Measurements from ENCODE around the gene NCAM1.

The NCAM1 gene

GRCh38 chr11:113277907-113278306 is 316.7 kb downstream of the NCAM1 start:
- no peaks in the 10 kb centered on the region for H3K9me3 Mint-ChIP-seq
- H3K4me3 Mint-ChIP-seq = no peak overlapping the region
- H3K27ac Mint-ChIP-seq = no peak overlapping the region
- H3K4me1 Mint-ChIP-seq = no peaks in the 10 kb centered on the region
- H3K36me3 Mint-ChIP-seq = no peaks in the 10 kb centered on the region
- H3K27me3 Mint-ChIP-seq = no peaks in the 10 kb centered on the region

GRCh38 chr11:113278481-113278880 is 317.3 kb downstream of the NCAM1 start:
- no peaks in the 10 kb centered on the region for H3K36me3 Mint-ChIP-seq
- no peaks in the 10 kb centered on the region for H3K9me3 Mint-ChIP-seq
- H3K4me3 Mint-ChIP-seq = no peak overlapping the region
- no peaks in the 10 kb centered on the region for H3K27me3 Mint-ChIP-seq
- H3K27ac Mint-ChIP-seq = no peak overlapping the region
- no peaks in the 10 kb centered on the region for H3K4me1 Mint-ChIP-seq

- H3K27ac Mint-ChIP-seq = no peak overlapping the region
- H3K4me1 Mint-ChIP-seq = no peaks in the 10 kb centered on the region
- H3K36me3 Mint-ChIP-seq = no peaks in the 10 kb centered on the region
- no peaks in the 10 kb centered on the region for H3K27me3 Mint-ChIP-seq
- no peak overlapping the region for H3K4me3 Mint-ChIP-seq
- no peaks in the 10 kb centered on the region for H3K9me3 Mint-ChIP-seq
These were observed 317.7 kb downstream of the NCAM1 start for GRCh38 chr11:113278925-113279324.

GRCh38 chr11:113279591-113279990 is 318.4 kb downstream of the NCAM1 start:
- H3K27me3 Mint-ChIP-seq = no peaks in the 10 kb centered on the region
- H3K36me3 Mint-ChIP-seq = no peaks in the 10 kb centered on the region
- no peaks in the 10 kb centered on the region for H3K9me3 Mint-ChIP-seq
- no peaks in the 10 kb centered on the region for H3K4me1 Mint-ChIP-seq
- H3K27ac Mint-ChIP-seq = no peak overlapping the region
- H3K4me3 Mint-ChIP-seq = no peak overlapping the region

GRCh38 chr11:113281052-113281725 is 320.0 kb downstream of the NCAM1 start:
- H3K27me3 Mint-ChIP-seq = no peaks in the 10 kb centered on the region
- no peak overlapping the region for H3K4me3 Mint-ChIP-seq
- H3K36me3 Mint-ChIP-seq = no peaks in the 10 kb centered on the region
- H3K27ac Mint-ChIP-seq = no peak overlapping the region
- no peaks in the 10 kb centered on the region for H3K9me3 Mint-ChIP-seq
- H3K4me1 Mint-ChIP-seq = no peaks in the 10 kb centered on the region

GRCh38 chr11:113282898-113283437 is 321.7 kb downstream of the NCAM1 start:
- no peak overlapping the region for H3K27ac Mint-ChIP-seq
- H3K9me3 Mint-ChIP-seq = no peaks in the 10 kb centered on the region
- no peaks in the 10 kb centered on the region for H3K4me1 Mint-ChIP-seq
- H3K4me3 Mint-ChIP-seq = no peak overlapping the region
- H3K36me3 Mint-ChIP-seq = no peaks in the 10 kb centered on the region
- no peaks in the 10 kb centered on the region for H3K27me3 Mint-ChIP-seq

GRCh38 chr11:113283881-113284280 is 322.7 kb downstream of the NCAM1 start:
- Mint-ChIP-seq H3K9me3 (no peaks in the 10 kb centered on the region), H3K36me3 (no peaks in the 10 kb centered on the region), H3K4me1 (no peaks in the 10 kb centered on the region), H3K27ac (no peak overlapping the region), H3K27me3 (no peaks in the 10 kb centered on the region), H3K4me3 (no peak overlapping the region)

GRCh38 chr11:113286009-113286408 is 324.8 kb downstream of the NCAM1 start:
- Mint-ChIP-seq H3K36me3 (no peaks in the 10 kb centered on the region), H3K9me3 (no peaks in the 10 kb centered on the region), H3K27me3 (no peaks in the 10 kb centered on the region), H3K27ac (no peak overlapping the region), H3K4me1 (no peaks in the 10 kb centered on the region), H3K4me3 (no peak overlapping the region)

GRCh38 chr11:113286509-113287497 is 325.6 kb downstream of the NCAM1 start:
- Mint-ChIP-seq H3K27ac (no peak overlapping the region), H3K4me1 (no peaks in the 10 kb centered on the region), H3K4me3 (no peak overlapping the region), H3K27me3 (no peaks in the 10 kb centered on the region), H3K9me3 (no peaks in the 10 kb centered on the region), H3K36me3 (no peaks in the 10 kb centered on the region)

- Mint-ChIP-seq H3K4me1 (no peaks in the 10 kb centered on the region), H3K27ac (no peak overlapping the region), H3K27me3 (no peaks in the 10 kb centered on the region), H3K36me3 (no peaks in the 10 kb centered on the region), H3K4me3 (no peak overlapping the region), H3K9me3 (no peaks in the 10 kb centered on the region)
These were observed 326.6 kb downstream of the NCAM1 start for GRCh38 chr11:113287801-113288200.

- Mint-ChIP-seq H3K27ac (no peak overlapping the region), H3K9me3 (no peaks in the 10 kb centered on the region), H3K36me3 (no peaks in the 10 kb centered on the region), H3K4me1 (no peaks in the 10 kb centered on the region), H3K27me3 (no peaks in the 10 kb centered on the region), H3K4me3 (no peak overlapping the region)
These were observed 327.2 kb downstream of the NCAM1 start for GRCh38 chr11:113288286-113288863.

- H3K27me3 Mint-ChIP-seq = no peaks in the 10 kb centered on the region
These were observed 328.4 kb downstream of the NCAM1 start for GRCh38 chr11:113289431-113290187.

GRCh38 chr11:113293936-113294335 is 332.7 kb downstream of the NCAM1 start:
- H3K9me3 Mint-ChIP-seq = no peaks in the 10 kb centered on the region

More at GRCh38 chr11:113289431-113290187, 328.4 kb downstream of the NCAM1 start:
- Mint-ChIP-seq H3K36me3 (no peaks in the 10 kb centered on the region), H3K9me3 (no peaks in the 10 kb centered on the region), H3K4me1 (no peaks in the 10 kb centered on the region), H3K4me3 (no peak overlapping the region), H3K27ac (no peak overlapping the region)

GRCh38 chr11:113295993-113296392 is 334.8 kb downstream of the NCAM1 start:
- Mint-ChIP-seq H3K9me3 (no peaks in the 10 kb centered on the region), H3K4me3 (no peak overlapping the region), H3K27me3 (peaks cover 12% of the 10 kb centered on the region), H3K27ac (no peak overlapping the region), H3K4me1 (no peaks in the 10 kb centered on the region), H3K36me3 (no peaks in the 10 kb centered on the region)

More at GRCh38 chr11:113293936-113294335, 332.7 kb downstream of the NCAM1 start:
- Mint-ChIP-seq H3K27ac (no peak overlapping the region), H3K4me3 (no peak overlapping the region), H3K27me3 (peaks cover 10% of the 10 kb centered on the region), H3K4me1 (no peaks in the 10 kb centered on the region), H3K36me3 (no peaks in the 10 kb centered on the region)

Measured in activated naive CD4-positive, alpha-beta T cell treated with anti-CD3 and anti-CD28 coated beads, Interleukin-2, amount 50 U/mL, for 24 hours (primary cell).